K562 (cell line): ENCODE data around the gene C1QTNF8. TPM values are rescaled to one million over a fixed set of nuclear protein-coding genes. Genes with fewer than 3 reads are reported as not detected.

ENCODE experiments used
- ATF7 ChIP-seq: fragments of 450-650 bp; IDR thresholded peaks from 2 replicates; pipeline ENCODE4 v1.7.1; 2014; ENCODE audit warnings: mild to moderate bottlenecking, moderate library complexity
- CBFB ChIP-seq: sonication (generic); formaldehyde crosslinking; IDR thresholded peaks from 2 replicates; pipeline ENCODE4 v1.4.0; 2020; ENCODE audit warnings: mild to moderate bottlenecking, missing genetic modification reagents
- DIDO1 ChIP-seq: fragments of 450-650 bp; IDR thresholded peaks from 2 replicates; pipeline ENCODE4 v1.6.1; 2016; ENCODE audit warnings: low read depth, missing biosample characterization, missing genetic modification characterization
- ELF1 ChIP-seq: fragments of 200-800 bp; sonication (Bioruptor generic); IDR thresholded peaks from 2 replicates; pipeline ENCODE4 v1.6.1; 2016; ENCODE audit warnings: missing genetic modification characterization, missing compliant biosample characterization
- EP400 ChIP-seq: fragments of 450-650 bp; IDR thresholded peaks from 2 replicates; pipeline ENCODE4 v1.6.1; 2017; ENCODE audit warnings: antibody characterized with exemption, mild to moderate bottlenecking, moderate library complexity
- ESRRA ChIP-seq: fragments of 450-650 bp; IDR thresholded peaks from 2 replicates; pipeline ENCODE4 v1.6.1; 2014; ENCODE audit warnings: low read depth, mild to moderate bottlenecking, moderate library complexity, borderline replicate concordance
- FIP1L1 ChIP-seq: fragments of 200-400 bp; formaldehyde crosslinking; IDR thresholded peaks from 2 replicates; pipeline ENCODE4 v1.6.1; 2018; ENCODE audit warnings: mild to moderate bottlenecking, low read depth, low read length; ENCODE audit not compliant: poor library complexity, severe bottlenecking
- GATAD2A ChIP-seq: fragments of 450-650 bp; IDR thresholded peaks from 2 replicates; pipeline ENCODE4 v1.6.1; 2017
- HES1 ChIP-seq: fragments of 450-650 bp; IDR thresholded peaks from 2 replicates; pipeline ENCODE4 v1.6.1; 2016; ENCODE audit warnings: low read depth, mild to moderate bottlenecking, moderate library complexity
- JUN ChIP-seq, 2 experiments: sonication (generic) in 1 of 2; formaldehyde crosslinking in 1 of 2; IDR thresholded peaks; 2 replicates each; pipeline versions ENCODE4 v1.6.1 to v1.8.0; 2012 to 2022; ENCODE audit warnings: borderline replicate concordance in 2 of 2, mild to moderate bottlenecking in 2 of 2, improper control_type of control experiment in 1 of 2, low read depth in 1 of 2, low read length in 1 of 2, missing genetic modification reagents in 1 of 2
- KLF13 ChIP-seq: fragments of 450-650 bp; IDR thresholded peaks from 2 replicates; pipeline ENCODE4 v1.6.1; 2016; ENCODE audit warnings: missing genetic modification characterization, low read depth, mild to moderate bottlenecking, missing compliant biosample characterization, moderate library complexity, borderline replicate concordance
- L3MBTL2 ChIP-seq: fragments of 450-650 bp; IDR thresholded peaks from 2 replicates; pipeline ENCODE4 v1.6.1; 2016; ENCODE audit warnings: mild to moderate bottlenecking, moderate library complexity
- MAFK ChIP-seq: IDR thresholded peaks from 2 replicates; pipeline ENCODE4 v1.6.1; 2011; ENCODE audit warnings: low read length, improper control_type of control experiment
- POLR2AphosphoS2 ChIP-seq: IDR thresholded peaks from 2 replicates; pipeline ENCODE4 v1.6.1; 2012; ENCODE audit warnings: low read length, improper control_type of control experiment
- POLR2G ChIP-seq: fragments of 200-400 bp; formaldehyde crosslinking; IDR thresholded peaks from 2 replicates; pipeline ENCODE4 v1.6.1; 2017; ENCODE audit warnings: low read depth, mild to moderate bottlenecking, antibody characterized with exemption, low read length, moderate library complexity
- RBM34 ChIP-seq: fragments of 200-400 bp; formaldehyde crosslinking; IDR thresholded peaks from 2 replicates; pipeline ENCODE4 v1.6.1; 2018; ENCODE audit warnings: low read length, borderline replicate concordance; ENCODE audit not compliant: insufficient read depth
- RCOR1 ChIP-seq, 2 experiments: IDR thresholded peaks; 2 replicates each; pipeline ENCODE4 v1.6.1; 2012; ENCODE audit warnings: low read depth in 2 of 2, low read length in 2 of 2, borderline replicate concordance in 1 of 2, improper control_type of control experiment in 1 of 2
- RNF2 ChIP-seq: sonication (generic); IDR thresholded peaks from 2 replicates; pipeline ENCODE4 v1.6.1; 2016
- RREB1 ChIP-seq: fragments of 250-450 bp; sonication (Bioruptor Pico); IDR thresholded peaks from 2 replicates; pipeline ENCODE4 v1.4.0; 2020
- SOX6 ChIP-seq: fragments of 450-650 bp; IDR thresholded peaks from 2 replicates; pipeline ENCODE4 v1.6.1; 2014; ENCODE audit warnings: mild to moderate bottlenecking
- USF1 ChIP-seq: sonication (generic); formaldehyde crosslinking; IDR thresholded peaks from 2 replicates; pipeline ENCODE4 v1.9.0; 2022; ENCODE audit warnings: mild to moderate bottlenecking, missing genetic modification reagents
- ZFP36 ChIP-seq: fragments of 150-350 bp; IDR thresholded peaks from 2 replicates; pipeline ENCODE4 v1.6.1; 2018; ENCODE audit warnings: low read length, low read depth; ENCODE audit not compliant: partially characterized antibody
- ZKSCAN8 ChIP-seq: fragments of 200-800 bp; sonication (Bioruptor generic); IDR thresholded peaks from 2 replicates; pipeline ENCODE4 v1.6.1; 2016; ENCODE audit warnings: missing genetic modification characterization, missing compliant biosample characterization
- ZNF121 ChIP-seq: sonication (generic); formaldehyde crosslinking; conservative IDR thresholded peaks from 2 replicates; pipeline ENCODE4 v1.8.0; 2022; ENCODE audit warnings: missing genetic modification reagents
- polyA plus RNA-seq, 8 experiments: library from polyadenylated mRNA; depleted of rRNA in 4 of 8; stranded (reverse) in 5 of 8; unstranded in 3 of 8; fragments of >200 nt; fragmentation: Nextera tagmentation in 2 of 8; fragmentation: Illumina TruSeq in 1 of 8; extraction: Ambion mirVana in 2 of 8; extraction: Trizol in 1 of 8; gene quantifications; 2 replicates each; pipeline versions ENCODE4 v1.2.1 to v1.2.3, GENCODE V29; 2011 to 2014; ENCODE audit warnings: inconsistent platforms in 1 of 8, missing spikeins in 1 of 8
- total RNA-seq, 7 experiments: library from RNA; depleted of rRNA in 6 of 7; stranded (reverse); fragments of >200 nt in 6 of 7; fragmentation: Illumina TruSeq in 2 of 7; extraction: Trizol in 2 of 7; gene quantifications; 2 replicates each; pipeline versions ENCODE4 v1.2.1 to v1.2.3, GENCODE V29; 2011 to 2021; ENCODE audit warnings: low replicate concordance in 1 of 7

The C1QTNF8 gene
- total and polyA plus RNA-seq, 9 of the 15 experiments (the other 6 are each of a cell fraction or from before 2014, with no cell fraction given), result not detected

DNA sequence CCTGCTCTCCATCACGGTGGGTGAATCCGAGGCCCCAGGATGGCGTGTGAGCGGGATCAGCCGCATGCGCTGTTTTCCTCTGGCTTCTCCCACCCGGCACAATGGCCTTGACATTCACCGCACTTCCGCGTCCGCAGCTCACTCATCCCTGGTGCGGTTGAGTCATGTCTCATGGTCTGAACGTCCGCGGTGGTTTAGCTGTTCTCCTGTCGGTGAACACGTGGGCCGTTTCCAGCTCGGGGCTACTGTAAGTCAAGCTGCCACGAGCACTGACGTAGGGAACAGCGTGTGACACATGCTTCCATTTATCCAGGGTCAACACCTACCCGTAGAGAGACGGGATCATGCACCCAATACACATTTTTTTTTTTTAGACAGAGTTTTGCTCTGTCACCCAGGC, 41.6 kb upstream of the C1QTNF8 start (continued):
- TF ChIP-seq HES1, result 0 out of 2 replicates have a peak, but pooled peaks have one; percentile 24
- no peak for TF ChIP-seq ZFP36
- TF ChIP-seq GATAD2A, result no peak
- TF ChIP-seq EP400, result no peak
- TF ChIP-seq MAFK, result no peak
- TF ChIP-seq RNF2, result 0 out of 2 replicates have a peak, but pooled peaks have one; percentile 23
- TF ChIP-seq USF1 (CRISPR knock-in tag), result peak; percentile 77
- TF ChIP-seq RREB1 (CRISPR knock-in tag), result no peak
- peak; percentile 61 for TF ChIP-seq ATF7
- no peak for TF ChIP-seq KLF13 (tag)
- peak; percentile 38; the same call in 1 of the 2 replicates for TF ChIP-seq ESRRA
- peak; percentile 58; the same call in 1 of the 2 replicates for TF ChIP-seq JUN (IDR thresholded peaks at IDR 0.05; ENCODE audit: borderline replicate concordance, low read depth, low read length)
- no peak for TF ChIP-seq JUN (CRISPR knock-in tag; IDR thresholded peaks at IDR 0.05; ENCODE audit: borderline replicate concordance)
- TF ChIP-seq POLR2G, result no peak
- no peak for TF ChIP-seq ZKSCAN8 (CRISPR knock-in tag)
- no peak for TF ChIP-seq POLR2AphosphoS2
- TF ChIP-seq L3MBTL2, result peak; percentile 86
- TF ChIP-seq SOX6, result no peak
- peak; percentile 67; the same call in 1 of the 2 replicates for TF ChIP-seq CBFB (CRISPR knock-in tag)
- TF ChIP-seq RBM34, result no peak
- no peak for TF ChIP-seq FIP1L1
- no peak for TF ChIP-seq RCOR1 (IDR thresholded peaks at IDR 0.05; ENCODE audit: borderline replicate concordance in 1 of 2, low read depth in 2 of 2, low read length in 2 of 2)
- TF ChIP-seq ELF1 (tag), result peak; percentile 69
- no peak for TF ChIP-seq ZNF121 (CRISPR knock-in tag)
- no peak for TF ChIP-seq DIDO1 (tag)
